Measurements from ENCODE around the gene RPS6KL1. TPM values are rescaled to one million over a fixed set of nuclear protein-coding genes. Genes with fewer than 3 reads are reported as not detected.

RPS6KL1 gene
- total RNA-seq, 1 experiment from 2014 or later = 17.9 TPM

GRCh38 chr14:74962046-74962445 lies 39.0 kb upstream of the RPS6KL1 start:
- ATAC-seq (no peak), DNase-seq (no peak)
- Histone ChIP-seq H3K9me3 (ENCODE audit: low read length) (no peaks in the 10 kb centered on the region), H2AFZ (ENCODE audit: low read length) (no peak overlapping the region), H3K4me1 (ENCODE audit: insufficient read depth, low read length) (peaks cover 25% of the 10 kb centered on the region), H3K36me3 (ENCODE audit: low read depth, low read length) (no peaks in the 10 kb centered on the region), H3K4me2 (ENCODE audit: low read length) (no peak overlapping the region), H3F3A (ENCODE audit: low read length, unreplicated experiment) (no peaks in the 10 kb centered on the region), H3K27me3 (ENCODE audit: low read length) (no peaks in the 10 kb centered on the region), H4K20me1 (ENCODE audit: low read length) (no peaks in the 10 kb centered on the region), H3K79me2 (ENCODE audit: low read length) (no peaks in the 10 kb centered on the region), H3K9ac (ENCODE audit: low read length) (no peak overlapping the region), H3K27ac (ENCODE audit: low read length) (no peak overlapping the region), H3K4me3 (ENCODE audit: low read length) (no peak overlapping the region), H3K9me2 (replicated peaks; ENCODE audit: low read length) (no peaks in the 10 kb centered on the region; the same call in 1 of the 2 replicates)
- CTCF ChIA-PET = no interaction called here
- intact Hi-C loops (cut with micrococcal nuclease) = no loop called here
- no TSS peak for BruUV-seq (replicated peaks)
- no peak for TF ChIP-seq EZH2 (IDR thresholded peaks at IDR 0.05; ENCODE audit: low read length, unreplicated experiment)
- TF ChIP-seq CTCF (conservative IDR thresholded peaks at IDR 0.05; ENCODE audit: low read depth, low read length) = no peak
- POLR2A ChIA-PET (ENCODE audit: unreplicated experiment) = no interaction called here

GRCh38 chr14:74961238-74961911 lies 38.3 kb upstream of the RPS6KL1 start:
- Histone ChIP-seq H3K4me2 (ENCODE audit: low read length) (no peak overlapping the region), H3K9ac (ENCODE audit: low read length) (no peak overlapping the region), H3K9me2 (replicated peaks; ENCODE audit: low read length) (no peaks in the 10 kb centered on the region; the same call in 1 of the 2 replicates), H3K79me2 (ENCODE audit: low read length) (no peaks in the 10 kb centered on the region), H2AFZ (ENCODE audit: low read length) (no peak overlapping the region), H3F3A (ENCODE audit: low read length, unreplicated experiment) (no peaks in the 10 kb centered on the region), H3K27me3 (ENCODE audit: low read length) (no peaks in the 10 kb centered on the region), H3K36me3 (ENCODE audit: low read depth, low read length) (no peaks in the 10 kb centered on the region), H3K4me3 (ENCODE audit: low read length) (no peak overlapping the region), H3K27ac (ENCODE audit: low read length) (no peak overlapping the region), H4K20me1 (ENCODE audit: low read length) (no peaks in the 10 kb centered on the region), H3K4me1 (ENCODE audit: insufficient read depth, low read length) (peaks cover 25% of the 10 kb centered on the region), H3K9me3 (ENCODE audit: low read length) (no peaks in the 10 kb centered on the region)
- no peak for DNase-seq
- intact Hi-C loops (cut with micrococcal nuclease) = no loop called here
- ChIA-PET CTCF (no interaction called here), POLR2A (ENCODE audit: unreplicated experiment) (no interaction called here)
- ATAC-seq = no peak
- TF ChIP-seq EZH2phosphoT487 (IDR thresholded peaks at IDR 0.05; ENCODE audit: borderline replicate concordance, low read length) = no peak
- no peak for TF ChIP-seq EZH2 (IDR thresholded peaks at IDR 0.05; ENCODE audit: low read length, unreplicated experiment)
- TF ChIP-seq CTCF (conservative IDR thresholded peaks at IDR 0.05; ENCODE audit: low read depth, low read length) = no peak
- BruUV-seq (replicated peaks) = no TSS peak

- Histone ChIP-seq H3K9me3 (ENCODE audit: low read length) (no peaks in the 10 kb centered on the region), H3F3A (ENCODE audit: low read length, unreplicated experiment) (no peaks in the 10 kb centered on the region), H3K9ac (ENCODE audit: low read length) (no peak overlapping the region), H3K4me3 (ENCODE audit: low read length) (no peak overlapping the region), H3K27ac (ENCODE audit: low read length) (no peak overlapping the region), H3K4me1 (ENCODE audit: insufficient read depth, low read length) (peaks cover 21% of the 10 kb centered on the region), H4K20me1 (ENCODE audit: low read length) (no peaks in the 10 kb centered on the region), H2AFZ (ENCODE audit: low read length) (no peak overlapping the region), H3K9me2 (replicated peaks; ENCODE audit: low read length) (no peaks in the 10 kb centered on the region; the same call in 1 of the 2 replicates), H3K27me3 (ENCODE audit: low read length) (no peaks in the 10 kb centered on the region), H3K4me2 (ENCODE audit: low read length) (no peak overlapping the region), H3K79me2 (ENCODE audit: low read length) (no peaks in the 10 kb centered on the region), H3K36me3 (ENCODE audit: low read depth, low read length) (no peaks in the 10 kb centered on the region)
- BruUV-seq (replicated peaks) = no TSS peak
- ChIA-PET CTCF (no interaction called here), POLR2A (ENCODE audit: unreplicated experiment) (no interaction called here)
- intact Hi-C loops (cut with micrococcal nuclease) = no loop called here
- TF ChIP-seq EZH2 (IDR thresholded peaks at IDR 0.05; ENCODE audit: low read length, unreplicated experiment) (no peak), EZH2phosphoT487 (IDR thresholded peaks at IDR 0.05; ENCODE audit: borderline replicate concordance, low read length) (no peak), CTCF (conservative IDR thresholded peaks at IDR 0.05; ENCODE audit: low read depth, low read length) (no peak)
- ATAC-seq = no peak
- no peak for DNase-seq
These were observed 37.7 kb upstream of the RPS6KL1 start for GRCh38 chr14:74960736-74961135.
